Measurements from ENCODE around the gene KRT33A. TPM values are rescaled to one million over a fixed set of nuclear protein-coding genes. Genes with fewer than 3 reads are reported as not detected.

KRT33A gene
- total and polyA plus RNA-seq, 4 donors: not detected

DNA sequence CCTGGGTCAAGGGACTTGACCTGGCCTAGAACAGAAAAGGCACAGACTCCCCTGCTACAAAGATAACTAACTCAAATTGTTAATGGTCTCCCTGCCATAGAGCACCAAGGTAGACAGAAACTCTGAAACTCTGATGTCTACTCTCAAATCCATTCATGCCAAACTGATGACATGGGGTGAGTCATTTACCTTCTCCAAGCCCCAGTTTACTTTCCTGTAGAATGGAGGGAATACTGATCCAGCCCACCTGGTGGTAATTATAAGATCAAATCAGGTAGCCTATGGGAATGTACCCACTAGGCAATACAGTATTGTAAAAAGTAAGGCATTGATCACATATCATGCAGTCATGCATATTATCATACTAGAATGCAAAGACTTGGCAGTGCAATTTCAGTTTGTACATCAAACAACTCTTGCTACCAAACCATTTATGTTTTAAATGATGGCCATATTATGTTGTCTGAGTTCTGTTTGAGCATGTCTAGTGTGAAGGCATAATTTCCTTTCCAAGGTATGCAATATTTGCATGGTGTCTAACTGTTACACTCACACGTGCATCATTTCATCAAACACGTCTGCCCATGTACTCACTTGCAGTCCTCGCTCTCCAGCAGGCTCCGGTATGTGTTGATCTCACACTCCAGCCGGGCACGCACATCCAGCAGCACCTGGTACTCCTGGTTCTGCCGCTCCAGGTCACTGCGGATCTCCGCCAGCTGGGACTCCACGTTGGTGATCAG lies 43.8 kb upstream of the KRT33A start:
- no peaks in the 10 kb centered on the region for H3K36me3 ChIP-seq (ENCODE audit: control insufficient read depth in 4 of 4, insufficient read depth in 3 of 4, low read depth in 1 of 4, low read length in 3 of 4)
- H3K4me3 ChIP-seq (ENCODE audit: low read depth in 1 of 3, low read length in 3 of 3): no peak overlapping the region
- no peaks in the 10 kb centered on the region for H3K9me3 ChIP-seq (ENCODE audit: control insufficient read depth in 4 of 4, low read length in 3 of 4)
- no peaks in the 10 kb centered on the region for H3K27me3 ChIP-seq (ENCODE audit: control insufficient read depth in 4 of 4, insufficient read depth in 4 of 4, low read length in 3 of 4)
- DNase-seq (ENCODE audit: low spot score): no peak
- H3K27ac ChIP-seq (ENCODE audit: low read depth in 1 of 2, low read length in 2 of 2): no peak overlapping the region
- WGBS: 87% methylated on average over 10 of the region's 10 CpGs
- TF ChIP-seq SP1 (IDR thresholded peaks at IDR 0.05) (no peak), FOXA1 (IDR thresholded peaks at IDR 0.05) (no peak), HNF4G (IDR thresholded peaks at IDR 0.05) (no peak), JUND (IDR thresholded peaks at IDR 0.05) (no peak), RXRA (IDR thresholded peaks at IDR 0.05) (no peak), YY1 (IDR thresholded peaks at IDR 0.05) (no peak), HNF4A (conservative IDR thresholded peaks at IDR 0.05) (no peak), GABPA (IDR thresholded peaks at IDR 0.05 in 1 of 2, conservative IDR thresholded peaks at IDR 0.05 in 1 of 2) (no peak), RAD21 (IDR thresholded peaks at IDR 0.05) (no peak)
- TF ChIP-seq, protein P1, sequence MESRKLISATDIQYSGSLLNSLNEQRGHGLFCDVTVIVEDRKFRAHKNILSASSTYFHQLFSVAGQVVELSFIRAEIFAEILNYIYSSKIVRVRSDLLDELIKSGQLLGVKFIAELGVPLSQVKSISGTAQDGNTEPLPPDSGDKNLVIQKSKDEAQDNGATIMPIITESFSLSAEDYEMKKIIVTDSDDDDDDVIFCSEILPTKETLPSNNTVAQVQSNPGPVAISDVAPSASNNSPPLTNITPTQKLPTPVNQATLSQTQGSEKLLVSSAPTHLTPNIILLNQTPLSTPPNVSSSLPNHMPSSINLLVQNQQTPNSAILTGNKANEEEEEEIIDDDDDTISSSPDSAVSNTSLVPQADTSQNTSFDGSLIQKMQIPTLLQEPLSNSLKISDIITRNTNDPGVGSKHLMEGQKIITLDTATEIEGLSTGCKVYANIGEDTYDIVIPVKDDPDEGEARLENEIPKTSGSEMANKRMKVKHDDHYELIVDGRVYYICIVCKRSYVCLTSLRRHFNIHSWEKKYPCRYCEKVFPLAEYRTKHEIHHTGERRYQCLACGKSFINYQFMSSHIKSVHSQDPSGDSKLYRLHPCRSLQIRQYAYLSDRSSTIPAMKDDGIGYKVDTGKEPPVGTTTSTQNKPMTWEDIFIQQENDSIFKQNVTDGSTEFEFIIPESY (IDR thresholded peaks at IDR 0.05): no peak
- TF ChIP-seq, protein P2, sequence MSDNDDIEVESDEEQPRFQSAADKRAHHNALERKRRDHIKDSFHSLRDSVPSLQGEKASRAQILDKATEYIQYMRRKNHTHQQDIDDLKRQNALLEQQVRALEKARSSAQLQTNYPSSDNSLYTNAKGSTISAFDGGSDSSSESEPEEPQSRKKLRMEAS (IDR thresholded peaks at IDR 0.05): no peak
- TF ChIP-seq, protein P3, sequence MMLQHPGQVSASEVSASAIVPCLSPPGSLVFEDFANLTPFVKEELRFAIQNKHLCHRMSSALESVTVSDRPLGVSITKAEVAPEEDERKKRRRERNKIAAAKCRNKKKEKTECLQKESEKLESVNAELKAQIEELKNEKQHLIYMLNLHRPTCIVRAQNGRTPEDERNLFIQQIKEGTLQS (IDR thresholded peaks at IDR 0.05): no peak
- no peaks in the 10 kb centered on the region for H3K4me1 ChIP-seq (ENCODE audit: control insufficient read depth in 4 of 4, insufficient read depth in 4 of 4, low read length in 3 of 4)
- H3K9ac ChIP-seq (ENCODE audit: low read depth in 1 of 2, low read length in 2 of 2): no peak overlapping the region

DNA sequence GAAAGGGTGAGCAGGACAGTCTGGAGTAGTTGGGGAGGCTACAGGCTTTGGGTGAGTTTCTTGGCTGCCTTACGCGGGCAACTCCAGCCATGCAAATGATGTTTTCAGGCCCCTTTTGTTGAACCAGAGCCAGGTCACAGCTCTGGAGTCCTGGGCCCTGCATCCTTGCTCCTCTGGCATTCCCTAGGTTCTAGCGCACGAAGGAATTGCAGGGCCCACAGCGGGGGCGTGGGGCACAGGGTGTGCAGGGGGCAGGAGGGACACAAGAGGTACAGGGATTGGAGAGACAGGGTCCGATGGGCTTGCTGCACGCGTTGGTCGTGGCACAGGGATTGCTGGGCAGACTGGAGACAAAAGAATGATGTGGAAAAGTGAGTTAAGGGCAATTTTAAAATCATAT lies 43.2 kb upstream of the KRT33A start:
- Histone ChIP-seq H3K9me3 (ENCODE audit: control insufficient read depth in 4 of 4, low read length in 3 of 4) (no peaks in the 10 kb centered on the region), H3K4me3 (ENCODE audit: low read depth in 1 of 3, low read length in 3 of 3) (no peak overlapping the region), H3K36me3 (ENCODE audit: control insufficient read depth in 4 of 4, insufficient read depth in 3 of 4, low read depth in 1 of 4, low read length in 3 of 4) (no peaks in the 10 kb centered on the region), H3K9ac (ENCODE audit: low read depth in 1 of 2, low read length in 2 of 2) (no peak overlapping the region), H3K27me3 (ENCODE audit: control insufficient read depth in 4 of 4, insufficient read depth in 4 of 4, low read length in 3 of 4) (no peaks in the 10 kb centered on the region), H3K4me1 (ENCODE audit: control insufficient read depth in 4 of 4, insufficient read depth in 4 of 4, low read length in 3 of 4) (no peaks in the 10 kb centered on the region), H3K27ac (ENCODE audit: low read depth in 1 of 2, low read length in 2 of 2) (no peak overlapping the region)
- 89% methylated on average over 10 of the region's 10 CpGs for WGBS
- TF ChIP-seq HNF4G (IDR thresholded peaks at IDR 0.05) (no peak), RXRA (IDR thresholded peaks at IDR 0.05) (no peak), YY1 (IDR thresholded peaks at IDR 0.05) (no peak), HNF4A (conservative IDR thresholded peaks at IDR 0.05) (no peak), FOXA1 (IDR thresholded peaks at IDR 0.05) (no peak), TAF1 (conservative IDR thresholded peaks at IDR 0.05) (no peak), FOXA2 (IDR thresholded peaks at IDR 0.05) (no peak)
- TF ChIP-seq, protein P4, sequence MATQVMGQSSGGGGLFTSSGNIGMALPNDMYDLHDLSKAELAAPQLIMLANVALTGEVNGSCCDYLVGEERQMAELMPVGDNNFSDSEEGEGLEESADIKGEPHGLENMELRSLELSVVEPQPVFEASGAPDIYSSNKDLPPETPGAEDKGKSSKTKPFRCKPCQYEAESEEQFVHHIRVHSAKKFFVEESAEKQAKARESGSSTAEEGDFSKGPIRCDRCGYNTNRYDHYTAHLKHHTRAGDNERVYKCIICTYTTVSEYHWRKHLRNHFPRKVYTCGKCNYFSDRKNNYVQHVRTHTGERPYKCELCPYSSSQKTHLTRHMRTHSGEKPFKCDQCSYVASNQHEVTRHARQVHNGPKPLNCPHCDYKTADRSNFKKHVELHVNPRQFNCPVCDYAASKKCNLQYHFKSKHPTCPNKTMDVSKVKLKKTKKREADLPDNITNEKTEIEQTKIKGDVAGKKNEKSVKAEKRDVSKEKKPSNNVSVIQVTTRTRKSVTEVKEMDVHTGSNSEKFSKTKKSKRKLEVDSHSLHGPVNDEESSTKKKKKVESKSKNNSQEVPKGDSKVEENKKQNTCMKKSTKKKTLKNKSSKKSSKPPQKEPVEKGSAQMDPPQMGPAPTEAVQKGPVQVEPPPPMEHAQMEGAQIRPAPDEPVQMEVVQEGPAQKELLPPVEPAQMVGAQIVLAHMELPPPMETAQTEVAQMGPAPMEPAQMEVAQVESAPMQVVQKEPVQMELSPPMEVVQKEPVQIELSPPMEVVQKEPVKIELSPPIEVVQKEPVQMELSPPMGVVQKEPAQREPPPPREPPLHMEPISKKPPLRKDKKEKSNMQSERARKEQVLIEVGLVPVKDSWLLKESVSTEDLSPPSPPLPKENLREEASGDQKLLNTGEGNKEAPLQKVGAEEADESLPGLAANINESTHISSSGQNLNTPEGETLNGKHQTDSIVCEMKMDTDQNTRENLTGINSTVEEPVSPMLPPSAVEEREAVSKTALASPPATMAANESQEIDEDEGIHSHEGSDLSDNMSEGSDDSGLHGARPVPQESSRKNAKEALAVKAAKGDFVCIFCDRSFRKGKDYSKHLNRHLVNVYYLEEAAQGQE (IDR thresholded peaks at IDR 0.05): no peak
- TF ChIP-seq, protein P2 (IDR thresholded peaks at IDR 0.05): no peak
- TF ChIP-seq, protein P1 (IDR thresholded peaks at IDR 0.05): no peak
- DNase-seq (ENCODE audit: low spot score): no peak
